Neural progenitor cell (in vitro differentiated cells): Measurements from ENCODE around the gene LAYN.

Source experiments
- EZH2 ChIP-seq: fragments of 200-600 bp; sonication (generic); IDR thresholded peaks from 2 replicates; pipeline ENCODE4 v1.6.1; 2017; ENCODE audit warnings: antibody characterized with exemption, mild to moderate bottlenecking, moderate library complexity
- TF ChIP-seq, protein P1 (sequence below): fragments of 200-600 bp; sonication (generic); IDR thresholded peaks from 2 replicates; pipeline ENCODE4 v1.5.1; 2017; ENCODE audit warnings: antibody characterized with exemption, mild to moderate bottlenecking

DNA sequence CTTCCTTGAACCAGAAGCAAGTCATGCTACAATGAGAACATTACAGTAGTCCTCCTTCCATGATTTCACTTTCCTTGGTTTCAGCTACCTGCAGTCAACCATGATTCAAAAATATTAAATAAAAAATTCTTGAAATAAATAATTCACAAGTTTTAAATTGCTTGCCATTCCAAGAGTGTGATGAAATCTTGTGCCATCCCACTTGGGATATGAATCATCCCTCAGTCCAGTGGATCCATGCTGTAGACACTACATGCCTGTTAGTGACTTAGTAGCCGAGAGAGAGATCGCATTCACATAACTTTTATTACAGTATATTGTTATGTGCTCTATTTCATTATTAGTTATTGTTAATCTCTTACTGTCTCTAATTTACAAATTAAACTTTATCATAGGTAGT is 20.0 kb upstream of the LAYN start:
- TF ChIP-seq, protein P1, sequence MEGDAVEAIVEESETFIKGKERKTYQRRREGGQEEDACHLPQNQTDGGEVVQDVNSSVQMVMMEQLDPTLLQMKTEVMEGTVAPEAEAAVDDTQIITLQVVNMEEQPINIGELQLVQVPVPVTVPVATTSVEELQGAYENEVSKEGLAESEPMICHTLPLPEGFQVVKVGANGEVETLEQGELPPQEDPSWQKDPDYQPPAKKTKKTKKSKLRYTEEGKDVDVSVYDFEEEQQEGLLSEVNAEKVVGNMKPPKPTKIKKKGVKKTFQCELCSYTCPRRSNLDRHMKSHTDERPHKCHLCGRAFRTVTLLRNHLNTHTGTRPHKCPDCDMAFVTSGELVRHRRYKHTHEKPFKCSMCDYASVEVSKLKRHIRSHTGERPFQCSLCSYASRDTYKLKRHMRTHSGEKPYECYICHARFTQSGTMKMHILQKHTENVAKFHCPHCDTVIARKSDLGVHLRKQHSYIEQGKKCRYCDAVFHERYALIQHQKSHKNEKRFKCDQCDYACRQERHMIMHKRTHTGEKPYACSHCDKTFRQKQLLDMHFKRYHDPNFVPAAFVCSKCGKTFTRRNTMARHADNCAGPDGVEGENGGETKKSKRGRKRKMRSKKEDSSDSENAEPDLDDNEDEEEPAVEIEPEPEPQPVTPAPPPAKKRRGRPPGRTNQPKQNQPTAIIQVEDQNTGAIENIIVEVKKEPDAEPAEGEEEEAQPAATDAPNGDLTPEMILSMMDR = no peak
- no peak for TF ChIP-seq EZH2
